Ishikawa (cell line): Measurements from ENCODE around the gene RPL3.

Experiments used
- CEBPB ChIP-seq: IDR thresholded peaks from 2 replicates; pipeline ENCODE4 v1.6.1; 2012
- CREB1 ChIP-seq: IDR thresholded peaks from 2 replicates; pipeline ENCODE4 v1.6.1; 2012; ENCODE audit warnings: low read depth
- EGR1 ChIP-seq: IDR thresholded peaks from 2 replicates; pipeline ENCODE4 v1.6.1; 2012
- EP300 ChIP-seq: IDR thresholded peaks from 2 replicates; pipeline ENCODE4 v1.6.1; 2012; ENCODE audit warnings: borderline replicate concordance
- FOXM1 ChIP-seq: IDR thresholded peaks from 2 replicates; pipeline ENCODE4 v1.6.1; 2012; ENCODE audit warnings: low read depth, borderline replicate concordance
- NFIC ChIP-seq: IDR thresholded peaks from 2 replicates; pipeline ENCODE4 v1.6.1; 2012
- RAD21 ChIP-seq: IDR thresholded peaks from 2 replicates; pipeline ENCODE4 v1.6.1; 2012; ENCODE audit warnings: low read depth
- TAF1 ChIP-seq: IDR thresholded peaks from 2 replicates; pipeline ENCODE4 v1.6.1; 2012; ENCODE audit warnings: low read depth, mild to moderate bottlenecking
- TCF12 ChIP-seq: IDR thresholded peaks from 2 replicates; pipeline ENCODE4 v1.6.1; 2012; ENCODE audit warnings: low read depth
- TEAD4 ChIP-seq: IDR thresholded peaks from 2 replicates; pipeline ENCODE4 v1.6.1; 2012
- YY1 ChIP-seq: IDR thresholded peaks from 2 replicates; pipeline ENCODE4 v1.6.1; 2012; ENCODE audit warnings: low read depth
- ZBTB7A ChIP-seq: IDR thresholded peaks from 2 replicates; pipeline ENCODE4 v1.6.1; 2012; ENCODE audit warnings: low read depth
- TF ChIP-seq, protein P1 (sequence below): IDR thresholded peaks from 2 replicates; pipeline ENCODE4 v1.6.1; 2012
- TF ChIP-seq, protein P2 (sequence below): IDR thresholded peaks from 2 replicates; pipeline ENCODE4 v1.6.1; 2012
- TF ChIP-seq, protein P3 (sequence below): IDR thresholded peaks from 2 replicates; pipeline ENCODE4 v1.6.1; 2012; ENCODE audit warnings: low read depth, mild to moderate bottlenecking

Gene RPL3

DNA sequence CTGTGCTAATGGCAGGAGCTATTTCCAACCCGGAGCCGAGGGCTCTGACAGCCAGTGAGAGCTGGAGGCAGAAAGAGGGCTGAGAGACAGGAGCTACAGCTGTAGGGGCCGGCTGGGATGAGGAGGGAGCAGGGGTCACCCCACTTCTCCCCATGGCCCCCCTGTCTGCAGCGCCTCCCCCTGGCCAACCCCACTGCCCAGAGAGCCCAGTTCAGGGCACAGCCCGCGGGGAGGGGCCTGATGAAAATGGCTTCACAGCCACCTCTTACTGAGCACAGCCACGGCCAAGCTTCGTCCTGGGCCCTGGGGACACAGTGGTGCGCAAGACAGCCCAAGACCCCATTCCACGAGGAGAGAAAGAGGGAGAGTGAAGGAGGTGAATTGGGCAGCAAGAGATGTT is 27.9 kb downstream of the RPL3 start:
- TF ChIP-seq CEBPB (no peak), EP300 (no peak), EGR1 (no peak), FOXM1 (no peak), ZBTB7A (no peak), NFIC (no peak), YY1 (no peak), TEAD4 (no peak), RAD21 (no peak)
- TF ChIP-seq, protein P1, sequence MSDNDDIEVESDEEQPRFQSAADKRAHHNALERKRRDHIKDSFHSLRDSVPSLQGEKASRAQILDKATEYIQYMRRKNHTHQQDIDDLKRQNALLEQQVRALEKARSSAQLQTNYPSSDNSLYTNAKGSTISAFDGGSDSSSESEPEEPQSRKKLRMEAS: no peak

DNA sequence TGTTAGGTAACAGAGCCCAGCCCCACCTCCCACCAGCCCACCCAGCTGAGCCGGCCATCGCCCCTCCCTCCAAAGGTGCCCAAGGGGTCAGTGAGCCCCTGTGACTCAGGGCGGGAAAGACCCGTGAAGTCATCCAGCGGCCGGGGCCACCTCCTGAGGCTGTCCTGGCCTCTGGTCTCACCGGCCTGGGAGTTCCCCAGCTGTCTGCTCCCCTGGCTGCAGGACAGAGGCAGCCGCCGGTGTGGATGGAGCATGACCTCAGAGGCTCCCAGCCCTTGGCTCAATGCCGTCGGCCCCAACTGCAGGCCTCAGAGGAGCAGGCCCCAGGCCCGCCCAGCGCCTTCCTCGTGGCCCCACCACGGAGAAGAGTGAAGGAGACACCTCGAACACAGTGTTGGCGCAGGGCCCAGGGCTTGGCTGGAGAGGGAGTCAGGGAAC is 28.7 kb downstream of the RPL3 start:
- peak; percentile 87 for TF ChIP-seq TCF12
- no peak for TF ChIP-seq CEBPB
- peak; percentile 65 for TF ChIP-seq YY1
- peak; percentile 90 for TF ChIP-seq ZBTB7A
- peak; percentile 94 for TF ChIP-seq NFIC
- TF ChIP-seq CREB1: no peak
- TF ChIP-seq, protein P2, sequence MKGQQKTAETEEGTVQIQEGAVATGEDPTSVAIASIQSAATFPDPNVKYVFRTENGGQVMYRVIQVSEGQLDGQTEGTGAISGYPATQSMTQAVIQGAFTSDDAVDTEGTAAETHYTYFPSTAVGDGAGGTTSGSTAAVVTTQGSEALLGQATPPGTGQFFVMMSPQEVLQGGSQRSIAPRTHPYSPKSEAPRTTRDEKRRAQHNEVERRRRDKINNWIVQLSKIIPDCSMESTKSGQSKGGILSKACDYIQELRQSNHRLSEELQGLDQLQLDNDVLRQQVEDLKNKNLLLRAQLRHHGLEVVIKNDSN: no peak
- TF ChIP-seq, protein P1: peak; percentile 81
- TF ChIP-seq EP300: peak; percentile 88
- TF ChIP-seq EGR1: no peak
- TF ChIP-seq RAD21: 0 out of 2 replicates have a peak, but pooled peaks have one; percentile 20
- TF ChIP-seq, protein P3, sequence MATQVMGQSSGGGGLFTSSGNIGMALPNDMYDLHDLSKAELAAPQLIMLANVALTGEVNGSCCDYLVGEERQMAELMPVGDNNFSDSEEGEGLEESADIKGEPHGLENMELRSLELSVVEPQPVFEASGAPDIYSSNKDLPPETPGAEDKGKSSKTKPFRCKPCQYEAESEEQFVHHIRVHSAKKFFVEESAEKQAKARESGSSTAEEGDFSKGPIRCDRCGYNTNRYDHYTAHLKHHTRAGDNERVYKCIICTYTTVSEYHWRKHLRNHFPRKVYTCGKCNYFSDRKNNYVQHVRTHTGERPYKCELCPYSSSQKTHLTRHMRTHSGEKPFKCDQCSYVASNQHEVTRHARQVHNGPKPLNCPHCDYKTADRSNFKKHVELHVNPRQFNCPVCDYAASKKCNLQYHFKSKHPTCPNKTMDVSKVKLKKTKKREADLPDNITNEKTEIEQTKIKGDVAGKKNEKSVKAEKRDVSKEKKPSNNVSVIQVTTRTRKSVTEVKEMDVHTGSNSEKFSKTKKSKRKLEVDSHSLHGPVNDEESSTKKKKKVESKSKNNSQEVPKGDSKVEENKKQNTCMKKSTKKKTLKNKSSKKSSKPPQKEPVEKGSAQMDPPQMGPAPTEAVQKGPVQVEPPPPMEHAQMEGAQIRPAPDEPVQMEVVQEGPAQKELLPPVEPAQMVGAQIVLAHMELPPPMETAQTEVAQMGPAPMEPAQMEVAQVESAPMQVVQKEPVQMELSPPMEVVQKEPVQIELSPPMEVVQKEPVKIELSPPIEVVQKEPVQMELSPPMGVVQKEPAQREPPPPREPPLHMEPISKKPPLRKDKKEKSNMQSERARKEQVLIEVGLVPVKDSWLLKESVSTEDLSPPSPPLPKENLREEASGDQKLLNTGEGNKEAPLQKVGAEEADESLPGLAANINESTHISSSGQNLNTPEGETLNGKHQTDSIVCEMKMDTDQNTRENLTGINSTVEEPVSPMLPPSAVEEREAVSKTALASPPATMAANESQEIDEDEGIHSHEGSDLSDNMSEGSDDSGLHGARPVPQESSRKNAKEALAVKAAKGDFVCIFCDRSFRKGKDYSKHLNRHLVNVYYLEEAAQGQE: no peak
- TF ChIP-seq FOXM1: peak; percentile 71
- no peak for TF ChIP-seq TAF1
- peak; percentile 67 for TF ChIP-seq TEAD4

DNA sequence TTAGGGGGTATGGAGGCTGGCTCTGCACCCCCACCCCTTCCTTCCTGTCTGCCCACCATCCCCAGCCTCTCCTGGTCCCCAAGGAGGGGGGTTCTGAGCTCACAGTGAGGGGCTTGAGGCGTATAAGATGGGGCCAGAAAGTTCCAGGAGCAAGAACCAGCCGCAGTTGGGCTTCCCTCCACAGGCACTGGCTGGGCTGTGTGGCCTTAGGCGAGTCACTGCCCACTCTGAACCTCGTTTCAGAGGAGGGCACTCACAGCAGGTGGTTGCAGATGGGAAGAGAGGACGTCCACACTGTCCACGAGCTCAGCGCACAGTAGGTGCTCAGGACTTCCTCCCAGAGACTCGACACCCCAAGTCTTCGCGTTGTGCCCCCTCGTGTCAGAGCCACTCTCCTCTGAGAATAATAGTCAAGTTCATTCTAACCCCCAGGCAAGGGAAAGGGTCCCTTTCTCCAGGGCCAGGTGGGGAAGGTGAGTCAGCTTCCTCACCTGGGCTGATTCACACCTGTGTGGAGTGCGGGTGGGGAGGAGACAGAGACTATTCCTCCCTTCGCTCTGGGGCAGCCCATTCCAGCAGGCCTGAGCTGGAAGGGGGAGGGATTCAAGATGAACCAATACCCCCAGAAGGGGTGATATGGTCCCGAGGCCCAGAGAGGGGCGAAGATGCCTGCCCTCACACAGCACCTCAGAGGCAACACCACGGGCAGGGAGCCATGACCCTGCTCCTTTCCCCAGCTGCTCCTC is 29.3 kb downstream of the RPL3 start:
- no peak for TF ChIP-seq CREB1

DNA sequence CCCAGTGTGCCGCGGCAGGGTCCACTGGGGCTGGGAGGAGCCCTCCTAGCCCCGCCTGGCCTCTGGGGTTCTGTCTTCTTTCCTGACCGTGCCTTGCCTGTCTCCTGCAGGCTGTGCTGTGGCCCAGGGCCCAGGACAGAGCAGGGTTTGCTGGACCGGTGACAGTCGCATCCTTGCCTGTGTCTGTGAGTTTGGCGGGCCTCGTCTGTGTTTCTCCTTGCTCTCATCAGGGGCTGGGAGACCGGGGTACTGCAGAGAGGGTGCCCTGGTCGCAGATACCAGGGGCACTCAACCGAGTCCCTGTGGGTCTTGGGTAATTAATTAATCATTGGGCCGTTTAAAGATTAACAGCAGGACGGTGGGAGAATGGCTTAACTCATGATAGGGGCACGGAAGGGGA is 29.9 kb downstream of the RPL3 start:
- TF ChIP-seq EP300 (peak; percentile 55; the same call in 1 of the 2 replicates), RAD21 (no peak)

DNA sequence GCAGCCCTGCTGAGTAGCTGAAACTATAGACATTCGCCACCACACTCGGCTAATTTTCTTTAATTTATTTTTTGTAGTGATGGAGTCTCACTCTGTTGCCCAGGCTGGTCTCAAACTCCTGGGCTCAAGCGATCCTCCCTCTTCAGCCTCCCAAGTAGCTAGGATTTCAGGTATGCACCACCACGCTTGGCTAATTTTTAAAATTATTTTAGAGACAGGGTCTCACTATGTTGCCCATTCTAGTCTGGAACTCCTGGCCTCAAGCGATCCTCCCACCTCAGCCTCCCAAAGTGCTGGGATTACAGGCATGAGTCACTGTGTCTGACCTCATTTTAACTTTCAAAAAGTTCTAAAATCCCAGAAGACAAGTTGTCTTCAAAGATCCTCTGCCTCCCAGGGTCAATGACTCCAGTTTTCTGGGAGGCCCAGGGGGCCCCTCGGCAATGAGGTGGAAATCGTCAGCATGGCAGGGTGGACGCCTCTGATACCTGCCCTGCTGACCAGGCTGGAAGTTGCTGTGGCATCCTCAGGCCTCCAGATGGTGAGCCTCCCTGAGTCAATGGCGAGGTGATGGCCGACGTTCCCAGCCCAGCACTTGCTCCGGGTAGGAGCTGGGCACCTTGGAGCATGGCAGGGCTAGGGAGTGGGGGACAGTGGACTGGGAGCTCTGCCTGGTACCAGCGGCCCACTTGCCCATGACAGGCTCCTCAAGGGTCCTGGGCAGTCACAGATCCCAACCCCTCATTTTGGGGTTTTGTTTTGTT is 31.1 kb downstream of the RPL3 start:
- TF ChIP-seq FOXM1 (0 out of 2 replicates have a peak, but pooled peaks have one; percentile 9), TAF1 (no peak), TEAD4 (peak; percentile 13; the same call in 1 of the 2 replicates), TCF12 (no peak), EGR1 (no peak), NFIC (no peak), CREB1 (no peak), YY1 (no peak), RAD21 (no peak), ZBTB7A (no peak), EP300 (no peak), CEBPB (no peak)
- TF ChIP-seq, protein P1: peak; percentile 30; the same call in 1 of the 2 replicates
- TF ChIP-seq, protein P3: no peak
- TF ChIP-seq, protein P2: no peak
